NCI-H2227 treated with DMSO at 0.1 percent for 48 hours (cell line): Measurements from ENCODE around the gene PPP6R2.
"Not testable (repeated sequence)": the region's sequence is repeated elsewhere in the genome, so short reads cannot be mapped to it uniquely, and the experiment has no call there.

ENCODE experiments used
- DNase-seq: peaks from one replicate; lab custom pipeline; 2025; lab: John Stamatoyannopoulos, UW

PPP6R2 gene

DNA sequence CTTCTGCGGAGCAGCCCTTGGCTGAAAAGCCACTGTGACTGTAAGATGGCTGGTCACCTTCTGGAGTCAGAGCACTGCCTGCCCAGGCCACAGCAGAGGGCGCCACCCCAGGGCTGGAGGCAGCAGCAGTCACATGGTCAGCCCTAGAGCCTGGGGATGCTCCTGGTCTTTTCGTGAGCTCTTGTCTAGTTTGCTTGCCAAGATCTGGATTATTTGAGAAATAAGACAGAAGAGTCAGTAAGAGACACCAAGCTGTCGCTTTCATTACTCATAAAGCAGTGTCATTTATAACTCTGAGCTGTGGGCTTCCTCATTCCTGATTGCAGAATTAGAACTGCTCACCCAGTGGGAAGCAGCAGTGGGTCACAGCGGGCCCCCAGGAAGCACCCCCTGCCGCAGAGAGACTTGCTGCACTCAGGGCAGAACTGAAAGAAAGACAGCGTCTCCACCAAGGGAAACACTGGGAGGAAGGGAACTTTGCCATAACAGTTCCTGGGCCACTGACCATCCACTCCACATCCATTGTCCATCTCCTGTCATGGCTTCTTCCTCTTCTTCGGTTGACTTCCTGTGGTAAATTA, 56.7 kb downstream of the PPP6R2 start:
- DNase-seq: no peak

DNA sequence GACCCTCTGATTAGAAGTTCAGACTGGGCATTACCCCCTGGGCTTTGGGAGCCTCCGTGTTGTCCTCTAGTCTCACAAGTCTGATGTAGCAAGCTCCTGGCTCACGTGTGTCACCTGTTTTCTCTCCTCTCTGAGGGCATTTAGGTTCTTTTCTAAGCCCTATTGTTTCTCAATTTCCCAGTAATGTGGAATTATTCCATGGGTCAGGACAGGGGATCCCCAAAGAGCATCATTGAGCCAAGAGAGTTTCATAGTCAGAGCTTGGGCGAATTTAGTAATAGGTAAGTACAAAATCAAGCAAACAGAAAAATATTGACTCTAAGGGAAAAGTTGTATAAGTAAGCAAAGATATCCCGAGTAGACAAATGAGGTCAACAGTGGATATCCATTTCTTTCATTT, 57.3 kb downstream of the PPP6R2 start:
- DNase-seq: no peak

DNA sequence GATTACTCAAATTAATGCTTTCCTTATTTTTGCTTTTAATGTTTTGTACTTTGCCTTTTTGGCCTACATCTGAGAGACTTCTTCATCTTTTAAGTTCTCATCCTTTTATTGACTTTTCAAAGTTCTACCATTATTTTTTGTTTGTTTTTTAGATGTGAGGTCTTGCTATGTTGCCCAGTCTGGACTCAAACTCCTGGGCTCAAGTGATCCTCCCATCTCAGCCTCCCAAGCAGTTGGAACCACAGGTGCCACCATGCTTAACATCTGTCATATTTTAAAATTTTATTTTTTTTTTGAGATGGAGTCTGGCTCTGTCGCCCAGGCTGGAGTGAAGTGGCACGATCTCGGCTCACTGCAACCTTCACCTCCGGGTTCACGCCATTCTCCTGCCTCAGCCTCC, 57.8 kb downstream of the PPP6R2 start:
- DNase-seq: no peak

DNA sequence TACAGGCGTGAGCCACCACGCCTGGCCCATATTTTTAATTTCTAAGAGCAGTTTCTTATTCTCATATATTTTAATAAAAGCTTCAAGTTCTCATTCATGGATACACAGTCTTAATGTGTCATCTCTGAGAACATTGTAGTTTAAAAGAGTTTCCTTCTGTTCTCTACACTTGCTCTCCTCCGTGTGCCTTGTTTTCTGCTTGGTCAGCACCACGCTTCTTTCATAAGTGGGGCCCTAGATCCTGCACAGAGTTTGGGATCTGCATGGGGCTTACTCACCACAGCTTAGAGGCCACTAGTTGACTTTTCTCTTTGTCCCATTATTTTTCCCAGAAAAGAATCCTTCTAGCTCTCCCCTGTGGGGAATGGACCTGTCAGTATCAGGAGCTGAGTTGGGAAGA, 58.8 kb downstream of the PPP6R2 start:
- no peak for DNase-seq

DNA sequence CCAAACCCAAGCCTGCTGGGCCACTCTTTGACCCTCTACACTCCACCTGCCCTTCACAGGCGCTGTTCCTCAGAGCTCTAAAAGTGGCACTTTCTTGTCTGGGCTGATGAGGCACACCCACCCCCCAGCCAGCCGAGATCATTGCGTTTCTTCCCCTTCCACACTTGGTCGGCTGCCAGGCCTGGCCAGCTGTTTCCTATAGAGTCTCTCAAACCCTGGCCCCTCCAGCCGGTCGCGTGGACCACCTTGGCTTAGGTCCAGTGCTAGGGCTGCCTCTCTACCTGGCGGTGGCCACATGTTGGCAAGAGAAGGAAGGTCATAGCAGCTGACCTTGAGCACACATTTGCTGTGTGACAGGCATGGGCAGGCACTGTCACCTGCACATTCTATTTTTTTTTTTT, 60.6 kb downstream of the PPP6R2 start:
- DNase-seq: no peak

DNA sequence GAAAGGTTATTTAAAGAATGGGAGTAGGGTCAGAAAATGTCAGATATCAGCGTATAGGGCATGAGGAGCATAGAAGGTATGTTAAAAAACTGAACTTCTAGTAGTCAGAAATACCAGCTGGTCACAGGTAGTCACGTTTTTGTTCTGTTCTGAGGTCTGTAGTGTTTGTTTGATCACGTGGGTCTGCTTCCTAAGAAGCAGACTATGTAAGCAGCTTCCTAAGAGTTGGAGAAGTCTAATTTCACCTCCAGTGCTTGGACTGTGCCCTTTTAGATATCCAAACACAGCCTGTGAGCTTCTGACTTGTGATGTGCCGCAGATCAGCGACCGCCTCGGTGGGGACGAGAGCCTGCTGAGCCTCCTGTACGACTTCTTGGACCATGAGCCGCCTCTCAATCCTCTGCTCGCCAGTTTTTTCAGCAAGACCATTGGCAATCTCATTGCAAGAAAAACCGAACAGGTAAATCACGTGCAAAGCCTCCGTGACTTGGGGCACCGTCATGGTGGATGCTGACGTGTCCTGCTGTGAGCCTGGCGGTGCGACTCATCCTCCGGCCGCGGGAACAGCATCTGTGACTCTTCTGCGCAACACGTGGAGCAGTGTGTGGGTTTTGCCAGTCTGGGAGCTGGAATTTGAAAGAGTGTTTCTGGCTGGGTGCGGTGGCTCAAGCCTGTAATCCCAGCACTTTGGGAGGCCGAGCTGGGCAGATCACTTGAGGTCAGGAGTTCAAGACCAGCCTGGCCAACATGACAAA, 63.5 kb downstream of the PPP6R2 start:
- no peak for DNase-seq

DNA sequence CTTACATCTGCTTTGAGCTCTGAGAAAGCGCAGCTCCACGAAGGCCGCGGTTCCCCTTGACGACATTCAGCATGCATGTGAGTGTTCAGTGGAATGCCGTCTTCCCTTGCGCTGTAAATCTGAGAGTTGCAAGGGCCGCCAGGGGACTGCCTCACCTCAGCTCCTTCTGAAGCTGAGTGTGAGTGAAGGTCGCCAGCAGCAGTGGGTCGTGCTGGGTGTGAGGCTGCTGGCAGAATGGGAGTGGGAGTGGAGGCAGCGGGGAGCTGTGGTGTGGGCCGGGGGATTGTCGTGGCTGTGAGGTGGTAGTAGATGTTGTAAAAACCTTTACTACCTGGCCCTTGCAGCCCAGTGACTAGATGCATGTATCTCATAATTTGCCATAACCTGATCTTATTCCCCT, 65.2 kb downstream of the PPP6R2 start:
- DNase-seq: no peak

DNA sequence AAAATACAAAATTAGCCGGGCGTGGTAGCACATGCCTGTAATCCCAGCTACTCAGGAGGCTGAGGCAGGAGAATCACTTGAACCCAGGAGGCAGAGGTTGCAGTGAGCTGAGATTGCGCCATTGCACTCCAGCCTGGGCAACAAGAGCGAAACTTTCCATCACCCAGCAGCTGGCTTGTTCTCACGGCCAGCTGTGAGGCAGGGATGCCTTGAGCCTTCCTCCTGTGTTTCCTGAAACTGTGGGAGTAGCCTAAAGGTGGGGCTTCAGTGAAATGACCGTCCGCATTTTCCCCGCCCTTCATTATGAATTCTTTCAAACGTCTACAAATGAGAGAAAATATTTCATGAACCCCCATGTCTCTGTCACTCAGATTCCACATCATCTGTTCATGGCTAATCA, 65.8 kb downstream of the PPP6R2 start:
- not testable (repeated sequence) for DNase-seq

DNA sequence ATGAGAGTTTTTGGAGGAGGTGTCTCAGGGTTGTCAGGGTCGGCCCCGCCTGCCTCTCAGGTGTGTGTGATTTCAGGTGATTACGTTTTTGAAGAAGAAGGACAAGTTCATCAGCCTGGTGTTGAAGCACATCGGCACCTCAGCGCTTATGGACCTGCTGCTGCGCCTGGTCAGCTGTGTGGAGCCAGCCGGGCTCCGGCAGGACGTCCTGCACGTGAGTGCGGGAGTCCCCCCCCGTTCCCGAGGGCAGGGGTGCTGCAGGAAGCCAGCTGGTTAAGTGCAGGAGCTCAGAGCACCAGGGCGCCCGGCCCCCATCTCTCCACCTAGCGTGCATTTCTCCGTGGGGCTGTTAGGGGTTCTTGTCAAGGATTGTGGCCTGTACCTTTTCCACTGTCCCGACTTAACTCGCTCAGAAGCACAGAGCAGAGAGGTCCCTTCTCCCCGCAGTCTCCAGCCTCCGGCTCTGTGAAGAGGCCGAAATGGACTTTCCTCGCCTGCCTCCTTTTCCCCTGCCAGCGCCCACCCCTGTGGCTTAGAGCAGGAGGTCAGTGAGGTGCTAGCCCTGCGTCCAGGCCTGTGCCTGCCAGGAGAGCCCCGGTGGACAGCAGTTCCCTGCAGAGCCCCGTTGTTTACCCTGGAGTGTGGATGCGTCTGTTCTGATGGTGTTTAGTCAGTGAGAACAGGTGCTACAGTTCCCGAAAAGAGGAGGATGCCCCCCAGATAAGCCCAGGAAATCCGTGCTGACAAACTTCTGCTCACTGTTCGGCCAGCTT, 71.5 kb downstream of the PPP6R2 start:
- DNase-seq: no peak

DNA sequence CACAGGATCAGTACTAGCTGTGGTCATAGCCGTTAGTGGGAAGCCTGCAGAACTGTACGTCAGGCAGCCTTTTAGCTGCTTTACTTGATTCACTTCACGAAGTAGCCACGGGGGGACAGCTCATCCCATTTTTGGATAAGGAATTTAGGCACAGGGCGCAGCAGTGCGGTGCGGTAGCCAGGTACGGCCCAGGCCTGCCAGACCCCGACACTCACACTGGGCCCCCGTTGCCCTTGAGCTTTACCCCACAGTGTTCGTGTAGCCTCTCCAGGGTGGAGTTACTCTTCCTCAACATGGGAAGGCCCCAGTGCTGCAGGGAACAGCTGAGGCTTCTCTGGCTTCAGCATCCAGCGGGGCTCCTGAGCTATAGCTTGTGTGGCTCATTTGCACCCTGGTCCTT, 72.3 kb downstream of the PPP6R2 start:
- DNase-seq: no peak

DNA sequence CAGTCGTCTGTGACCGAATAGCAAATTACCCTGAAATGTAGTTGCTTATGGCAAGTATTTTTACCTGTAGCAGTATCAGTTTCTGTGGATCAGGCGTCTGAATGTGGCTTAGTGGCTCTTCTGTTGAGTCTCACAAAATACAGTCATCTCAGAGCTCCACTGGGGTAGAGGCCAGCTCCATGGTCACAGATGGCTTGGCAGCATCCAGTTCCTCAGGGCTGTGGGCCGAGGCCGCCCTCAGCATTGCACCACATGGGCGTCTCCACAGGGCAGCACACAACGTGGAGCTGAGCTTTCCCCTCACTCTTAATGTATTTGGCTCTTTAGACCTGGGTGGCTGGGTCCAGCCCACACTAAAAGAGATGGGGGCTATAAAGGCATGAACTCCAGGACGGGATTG, 73.9 kb downstream of the PPP6R2 start:
- DNase-seq: no peak

DNA sequence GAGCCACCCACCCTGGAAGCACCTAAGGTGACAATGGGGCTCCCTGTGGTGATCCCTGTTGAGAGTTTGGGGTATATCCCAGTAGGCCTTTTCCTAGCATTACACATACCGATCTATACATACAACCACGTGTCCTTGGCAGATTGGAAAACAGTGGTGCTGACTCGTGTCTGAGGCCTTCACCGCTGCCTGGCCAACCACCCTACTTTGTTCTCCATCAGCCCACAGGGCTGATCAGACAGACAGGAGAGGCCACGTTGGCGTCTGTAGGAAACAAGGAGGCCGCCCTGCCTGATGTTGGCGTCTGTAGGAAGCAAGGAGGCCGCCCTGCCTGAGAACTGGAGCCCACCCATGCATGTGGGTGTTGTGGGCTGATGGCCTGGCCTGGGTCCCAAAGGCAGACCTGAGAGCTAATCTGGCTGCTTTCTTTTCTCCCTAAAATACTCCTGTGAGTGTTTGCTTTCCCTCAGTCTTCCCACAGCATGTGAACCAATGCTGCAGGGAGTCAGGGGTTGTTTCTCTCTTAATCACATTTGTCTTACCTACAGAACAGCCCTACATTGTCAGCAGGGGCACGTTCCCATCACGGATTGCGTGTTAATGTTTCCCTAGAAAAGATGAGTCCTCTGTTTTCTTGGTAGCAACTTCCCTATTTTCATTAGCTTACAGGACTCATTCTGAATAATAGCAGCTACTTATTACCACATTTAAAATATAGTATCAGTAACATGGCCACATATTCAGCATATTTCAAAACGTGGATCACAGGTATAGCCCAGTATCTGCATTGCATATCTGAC, 74.5 kb downstream of the PPP6R2 start:
- DNase-seq: no peak

DNA sequence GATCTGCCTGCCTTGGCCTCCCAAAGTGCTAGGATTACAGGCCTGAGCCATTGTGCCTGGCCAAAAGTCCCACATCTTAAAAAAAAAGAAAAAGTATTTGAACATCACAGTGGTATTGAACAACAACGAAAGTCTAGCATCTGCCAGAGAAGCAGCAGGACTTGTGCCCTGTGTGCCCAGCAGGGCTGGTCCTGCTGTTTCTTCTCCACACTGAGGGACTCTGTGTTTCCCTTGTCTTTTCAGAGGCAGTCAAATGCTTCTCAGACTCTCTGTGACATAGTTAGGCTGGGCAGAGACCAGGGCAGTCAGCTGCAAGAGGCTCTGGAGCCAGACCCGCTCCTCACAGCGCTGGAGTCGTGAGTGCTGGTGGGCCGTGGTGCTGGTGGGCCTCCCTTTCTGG, 75.5 kb downstream of the PPP6R2 start:
- no peak for DNase-seq

DNA sequence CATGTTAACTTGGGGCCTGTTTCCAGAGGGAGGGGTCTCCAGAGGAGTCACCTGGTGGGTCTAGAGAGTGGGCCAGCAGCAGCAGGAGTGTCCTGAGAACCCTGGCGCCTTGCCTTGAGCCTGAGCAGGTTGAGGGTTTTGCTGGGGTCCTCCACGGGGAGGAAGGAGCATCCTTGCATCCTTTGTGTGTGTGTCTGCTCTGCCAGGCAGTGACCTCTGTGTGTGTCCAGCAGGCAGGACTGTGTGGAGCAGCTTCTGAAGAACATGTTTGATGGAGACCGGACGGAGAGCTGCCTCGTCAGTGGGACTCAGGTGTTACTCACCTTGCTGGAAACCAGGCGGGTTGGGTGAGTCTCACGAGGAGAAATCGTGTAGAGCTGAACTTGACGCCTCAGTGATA, 76.0 kb downstream of the PPP6R2 start:
- no peak for DNase-seq

DNA sequence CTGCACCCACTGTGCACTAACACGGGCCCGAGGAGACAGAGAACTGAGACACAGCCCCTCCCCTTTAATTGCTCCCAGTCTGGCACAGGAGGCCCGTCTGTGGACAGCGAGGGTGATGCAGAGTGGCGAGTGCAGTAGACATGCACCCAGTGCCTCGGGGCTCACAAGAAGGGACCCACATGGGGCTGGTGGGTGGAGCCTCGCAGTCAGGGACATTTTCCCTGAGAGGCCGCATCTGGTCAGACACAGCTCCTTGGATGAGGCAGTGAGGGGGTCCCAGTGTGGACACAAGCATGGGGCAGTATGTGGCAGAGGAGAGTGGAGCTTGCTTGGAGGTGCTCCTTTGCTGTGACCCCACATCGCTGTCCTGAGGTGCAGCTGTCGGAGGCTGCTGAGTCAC, 76.9 kb downstream of the PPP6R2 start:
- no peak for DNase-seq

DNA sequence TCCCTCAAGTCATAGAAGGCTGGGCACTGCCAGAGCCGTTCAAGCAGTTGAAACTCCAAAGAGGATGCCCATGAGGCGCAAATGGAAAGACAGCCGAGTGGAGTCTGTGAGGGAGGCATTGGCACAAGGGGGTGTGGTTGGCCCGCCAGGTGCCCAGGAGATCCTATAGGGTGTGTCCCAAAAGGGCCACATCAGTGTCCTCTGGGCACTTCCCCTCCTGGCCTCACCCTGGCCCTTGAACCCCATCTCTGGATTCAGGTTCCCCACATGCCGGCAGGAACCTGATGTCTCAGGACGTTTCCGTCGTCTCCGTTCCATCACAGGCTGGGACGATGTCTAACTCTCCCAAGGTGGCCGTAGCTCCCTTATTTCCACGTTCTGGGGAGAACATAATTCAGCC, 77.5 kb downstream of the PPP6R2 start:
- DNase-seq: no peak

DNA sequence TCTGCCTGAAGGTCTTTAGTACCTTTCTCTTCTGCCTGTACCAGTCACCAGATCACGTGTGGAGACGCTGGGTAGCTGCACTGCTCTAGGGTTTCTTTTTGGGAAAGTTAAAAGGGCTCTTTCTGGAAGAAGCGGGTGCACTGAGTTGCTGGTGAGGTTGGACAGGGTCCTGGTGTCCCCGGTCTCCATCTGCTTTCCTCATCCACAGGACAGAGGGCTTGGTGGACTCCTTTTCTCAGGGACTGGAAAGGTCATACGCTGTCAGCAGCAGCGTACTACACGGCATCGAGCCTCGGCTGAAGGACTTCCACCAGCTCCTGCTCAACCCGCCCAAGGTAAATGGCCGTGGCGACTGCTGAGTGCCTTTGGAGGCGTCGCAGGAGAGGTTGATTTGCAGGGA, 78.9 kb downstream of the PPP6R2 start:
- DNase-seq: no peak

DNA sequence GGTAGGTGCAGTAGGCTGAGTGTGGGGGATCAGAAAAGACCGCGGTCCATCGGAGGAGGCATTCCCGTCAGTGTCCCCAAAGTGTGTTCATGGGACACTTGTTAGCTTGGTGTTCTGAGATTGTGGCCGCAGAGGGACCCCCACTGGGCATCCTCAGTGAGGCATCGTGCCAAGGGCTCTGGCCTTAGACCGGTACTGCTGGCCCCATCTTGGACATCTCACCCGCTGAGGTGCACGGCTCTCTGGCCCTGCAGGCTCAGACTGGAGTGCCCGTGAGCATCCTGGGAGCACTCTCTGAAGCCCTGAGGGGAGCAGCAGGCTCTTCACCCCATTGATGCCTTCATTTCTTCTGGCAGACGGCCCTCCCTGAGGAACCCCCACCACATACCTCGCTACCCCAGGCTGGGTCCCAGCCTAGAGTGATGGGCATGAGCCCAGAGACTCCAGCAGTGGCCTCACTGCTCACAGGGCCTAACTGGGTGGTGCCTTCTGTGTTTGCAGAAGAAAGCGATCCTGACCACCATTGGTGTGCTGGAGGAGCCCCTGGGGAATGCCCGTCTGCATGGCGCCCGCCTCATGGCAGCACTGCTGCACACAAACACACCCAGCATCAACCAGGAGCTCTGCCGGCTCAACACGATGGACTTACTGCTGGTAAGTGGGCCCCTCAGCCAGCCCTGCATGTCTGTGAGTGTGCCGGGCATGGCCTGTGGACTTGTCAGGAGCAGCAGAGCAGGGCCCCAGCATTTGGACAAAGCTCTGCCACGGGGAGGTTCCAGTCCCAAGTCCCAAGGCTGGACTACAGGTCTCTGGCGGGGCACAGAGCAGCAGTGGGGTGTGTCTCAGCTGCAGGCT, 80.1 kb downstream of the PPP6R2 start:
- DNase-seq: no peak

DNA sequence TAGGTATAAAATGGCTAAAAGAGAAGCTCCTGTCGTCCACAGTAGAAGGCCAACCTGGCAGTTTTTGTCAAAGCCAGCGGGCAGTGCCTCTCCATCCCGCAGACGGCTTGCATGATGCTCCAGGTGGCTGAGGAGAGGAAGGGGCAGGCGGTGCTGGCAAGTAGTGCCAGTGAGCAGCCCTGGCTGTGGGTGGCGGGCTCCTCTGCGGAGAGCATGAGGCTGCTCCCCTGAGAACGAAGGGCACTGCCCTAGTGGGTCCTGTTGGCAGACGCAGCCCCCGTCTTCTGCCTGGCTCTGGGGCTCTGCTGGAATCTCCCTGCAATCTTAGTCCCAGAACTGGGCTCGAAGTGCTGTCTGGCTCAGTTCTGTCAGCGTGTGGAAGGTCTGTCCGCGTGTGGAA, 80.8 kb downstream of the PPP6R2 start:
- no peak for DNase-seq

DNA sequence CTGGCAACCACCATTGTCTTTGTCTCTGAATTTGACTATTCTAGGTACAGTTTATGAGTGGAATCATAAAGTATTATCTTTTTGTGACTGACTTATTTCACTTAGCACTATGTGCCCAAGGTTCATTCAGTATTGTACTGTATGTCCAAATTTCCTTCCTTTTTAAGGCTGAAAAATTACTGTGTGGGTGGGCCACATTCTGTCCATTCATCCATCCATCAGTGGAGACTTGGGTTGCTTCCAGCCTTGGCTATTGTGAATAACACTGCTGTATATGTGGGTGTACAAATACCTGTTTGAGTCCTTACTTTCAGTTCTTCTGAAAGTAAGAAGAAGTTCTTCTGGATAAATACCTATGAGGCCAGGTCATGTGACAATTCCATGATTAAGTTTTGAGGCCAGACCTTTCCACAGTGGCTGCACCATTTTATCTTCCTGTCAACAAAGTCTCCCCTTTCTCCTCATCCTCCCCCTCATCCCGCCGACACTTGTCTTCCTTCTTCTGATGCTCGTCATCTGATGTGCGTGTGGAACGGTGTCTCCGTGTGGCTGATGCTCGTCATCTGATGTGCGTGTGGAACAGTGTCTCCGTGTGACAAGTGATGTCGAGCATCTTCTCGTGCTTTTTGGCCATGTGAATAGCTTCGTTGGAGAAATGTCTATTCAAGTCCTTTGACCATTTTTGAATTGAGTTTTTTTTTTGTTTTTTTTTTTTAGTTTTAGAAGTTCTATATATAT, 82.2 kb downstream of the PPP6R2 start:
- no peak for DNase-seq
